ENCODE results near the gene DNM1L.

The DNM1L gene

DNA sequence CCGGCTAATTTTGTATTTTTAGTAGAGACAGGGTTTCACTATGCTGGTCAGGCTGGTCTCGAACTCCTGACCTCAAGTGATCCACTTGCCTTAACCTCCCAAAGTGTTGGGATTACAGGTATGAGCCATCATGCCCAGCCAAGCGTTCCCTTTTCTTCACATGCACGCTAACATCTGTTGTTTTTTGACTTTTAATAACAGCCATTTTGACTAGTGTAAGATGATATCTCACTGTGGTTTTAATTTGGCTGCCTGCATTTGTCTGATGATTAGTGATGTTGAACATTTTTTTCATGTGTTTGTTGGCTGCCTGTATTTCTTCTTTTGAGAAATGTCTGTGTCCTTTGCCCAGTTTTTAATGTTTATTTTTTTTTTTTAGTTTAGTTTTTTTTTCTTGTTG lies 86.8 kb downstream of the DNM1L start:
- no peak for TF ChIP-seq CTCF (conservative IDR thresholded peaks at IDR 0.05; ENCODE audit: low read length)
- no peak for DNase-seq (ENCODE audit: low read depth)
- H3K4me3 ChIP-seq (ENCODE audit: low read length) = no peak overlapping the region

GRCh38 chr12:32768518-32768917 lies 89.4 kb downstream of the DNM1L start:
- no peak overlapping the region for H3K4me3 ChIP-seq (ENCODE audit: low read length)
- TF ChIP-seq CTCF (conservative IDR thresholded peaks at IDR 0.05; ENCODE audit: low read length) = no peak
- no peak for DNase-seq (ENCODE audit: low read depth)

DNA sequence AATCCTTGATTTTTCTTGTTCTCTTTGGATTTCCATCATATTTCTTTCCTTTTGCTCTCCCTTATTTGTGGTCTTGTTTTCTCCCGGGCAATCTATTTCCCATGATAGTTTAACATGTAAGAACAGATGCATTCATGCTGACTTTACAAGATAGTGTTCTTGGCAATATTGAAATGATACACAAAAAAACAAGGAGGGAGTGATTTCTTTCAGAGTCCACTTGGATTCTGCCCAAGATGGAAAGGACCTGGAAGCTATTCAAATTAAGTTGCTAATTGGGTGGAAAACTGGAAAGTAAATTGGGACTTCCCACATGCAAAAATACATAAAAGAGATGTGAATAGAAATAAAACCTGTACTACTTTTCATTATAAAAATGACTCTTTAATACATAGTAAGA lies 91.0 kb downstream of the DNM1L start:
- no peak for TF ChIP-seq CTCF (conservative IDR thresholded peaks at IDR 0.05; ENCODE audit: low read length)
- no peak overlapping the region for H3K4me3 ChIP-seq (ENCODE audit: low read length)
- no peak for DNase-seq (ENCODE audit: low read depth)

DNA sequence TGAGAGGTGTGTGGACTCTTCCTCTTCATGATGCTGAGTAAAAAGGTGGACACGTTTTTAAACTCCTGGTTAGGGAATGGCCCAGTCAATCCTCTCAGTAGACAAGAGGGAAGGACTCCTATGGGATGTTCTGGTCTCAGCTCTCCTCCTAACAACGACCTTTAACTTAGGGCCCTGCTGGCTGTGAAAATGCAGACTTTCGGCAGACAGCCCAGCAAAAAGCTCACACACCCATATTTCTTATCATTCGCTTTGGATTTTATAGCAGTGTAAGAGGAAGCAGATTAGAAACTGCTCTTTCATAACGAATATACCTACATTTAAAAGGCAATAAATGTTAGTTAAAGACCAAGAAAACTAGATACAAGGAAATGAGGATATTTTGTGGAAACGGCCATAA lies 94.6 kb downstream of the DNM1L start:
- H3K4me3 ChIP-seq (ENCODE audit: low read length) = no peak overlapping the region
- TF ChIP-seq CTCF (conservative IDR thresholded peaks at IDR 0.05; ENCODE audit: low read length) = no peak
- no peak for DNase-seq (ENCODE audit: low read depth)

DNA sequence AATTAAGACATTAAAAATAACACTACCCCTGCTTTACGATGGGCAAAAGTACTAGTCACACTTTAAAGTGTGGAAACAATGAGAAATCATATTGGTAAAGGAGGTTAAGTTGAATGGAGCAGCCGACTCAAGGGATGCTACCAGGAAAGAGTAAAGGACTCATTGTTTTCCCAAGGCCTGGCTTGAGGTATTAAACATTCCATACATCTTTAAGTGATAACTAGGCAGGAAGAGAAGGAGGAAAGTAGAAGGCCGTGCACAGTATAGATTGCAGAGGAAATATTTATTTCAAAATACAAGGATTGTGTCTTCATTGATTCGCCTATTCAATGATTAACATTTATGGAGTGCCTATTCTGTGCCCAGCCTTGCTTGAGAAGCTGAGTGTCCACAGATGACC lies 97.2 kb downstream of the DNM1L start:
- H3K4me3 ChIP-seq (ENCODE audit: low read length) = no peak overlapping the region
- DNase-seq (ENCODE audit: low read depth) = no peak
- TF ChIP-seq CTCF (conservative IDR thresholded peaks at IDR 0.05; ENCODE audit: low read length) = no peak

DNA sequence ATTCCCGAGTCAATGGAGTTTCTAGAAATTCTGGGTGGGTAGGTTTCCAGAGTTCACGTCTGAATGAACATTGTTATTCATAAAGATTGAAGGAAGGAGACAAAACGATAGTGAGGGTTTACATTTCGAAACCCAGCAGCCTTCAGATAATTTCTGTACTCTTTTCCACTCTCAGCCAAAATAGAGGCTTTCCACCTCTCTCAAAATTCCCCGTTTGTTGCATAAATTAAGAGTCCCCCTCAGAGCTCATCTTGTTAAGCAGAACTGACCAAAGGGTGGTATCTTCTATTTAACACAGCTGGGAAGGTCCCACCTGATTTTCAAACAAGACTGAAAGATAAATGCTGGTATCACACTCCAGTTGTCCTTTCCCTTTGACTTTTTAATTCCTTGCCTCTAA lies 98.1 kb downstream of the DNM1L start:
- DNase-seq (ENCODE audit: low read depth) = no peak
- TF ChIP-seq CTCF (conservative IDR thresholded peaks at IDR 0.05; ENCODE audit: low read length) = no peak
- H3K4me3 ChIP-seq (ENCODE audit: low read length) = no peak overlapping the region

DNA sequence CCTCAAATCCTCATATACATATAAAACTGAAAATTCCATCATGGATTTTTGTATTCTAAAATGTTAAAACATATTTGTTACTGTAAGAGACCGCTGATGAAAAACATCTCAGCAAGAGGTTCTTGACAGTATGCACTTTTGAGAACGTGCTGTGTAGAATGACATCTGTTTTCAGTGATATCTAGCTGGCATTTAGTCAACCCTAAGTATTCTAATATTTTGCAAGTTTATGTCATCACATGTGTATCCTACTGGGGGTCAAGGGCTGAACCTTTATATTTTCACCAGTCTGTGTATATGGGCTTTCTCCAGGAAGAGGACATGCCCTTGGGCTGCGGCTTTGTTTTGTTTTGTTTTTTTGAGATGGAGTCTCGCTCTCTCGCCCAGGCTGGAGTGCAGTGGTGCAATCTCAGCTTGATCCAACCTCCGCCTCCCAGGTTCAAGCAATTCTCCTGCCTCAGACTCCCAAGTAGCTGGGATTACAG lies 98.6 kb downstream of the DNM1L start:
- TF ChIP-seq CTCF (conservative IDR thresholded peaks at IDR 0.05; ENCODE audit: low read length) = no peak
- no peak overlapping the region for H3K4me3 ChIP-seq (ENCODE audit: low read length)
- DNase-seq (ENCODE audit: low read depth) = no peak

All from AG10803 (cell line).